KMS-11 (cell line): Measurements from ENCODE around the gene CALCOCO2.
"Not testable (repeated sequence)": the region's sequence is repeated elsewhere in the genome, so short reads cannot be mapped to it uniquely, and the experiment has no call there.

Source experiments
- H2AFZ ChIP-seq: fragments of 200-600 bp; sonication (generic); 2 replicates; pipeline ENCODE4 v1.6.1; 2016; ENCODE audit warnings: antibody characterized with exemption, mixed run types, low read depth
- H3K27ac ChIP-seq: fragments of 200-600 bp; sonication (generic); 2 replicates; pipeline ENCODE4 v1.6.1; 2016; ENCODE audit warnings: mild to moderate bottlenecking, mixed run types
- H3K27me3 ChIP-seq: fragments of 200-600 bp; sonication (generic); 2 replicates; pipeline ENCODE4 v1.6.1; 2017; ENCODE audit warnings: mild to moderate bottlenecking, low read depth, mixed run types, moderate library complexity; ENCODE audit not compliant: insufficient read depth
- H3K36me3 ChIP-seq: fragments of 200-600 bp; sonication (generic); 2 replicates; pipeline ENCODE4 v1.6.1; 2017; ENCODE audit warnings: mild to moderate bottlenecking, mixed run types; ENCODE audit not compliant: insufficient read depth
- H3K4me1 ChIP-seq: fragments of 200-600 bp; sonication (generic); 2 replicates; pipeline ENCODE4 v1.6.1; 2016; ENCODE audit warnings: mild to moderate bottlenecking, low read depth, mixed run types; ENCODE audit not compliant: poor library complexity, severe bottlenecking
- H3K4me2 ChIP-seq: fragments of 200-600 bp; sonication (generic); 2 replicates; pipeline ENCODE4 v1.7.0; 2016; ENCODE audit warnings: mild to moderate bottlenecking, mixed run types
- H3K4me3 ChIP-seq: fragments of 200-600 bp; sonication (generic); IDR thresholded peaks from 2 replicates; pipeline ENCODE4 v1.6.1; 2017; ENCODE audit warnings: low read depth, low read length, mixed read lengths; ENCODE audit not compliant: insufficient read depth
- H3K79me2 ChIP-seq: fragments of 200-600 bp; sonication (generic); 2 replicates; pipeline ENCODE4 v1.6.1; 2016; ENCODE audit warnings: low read depth, mixed run types; ENCODE audit not compliant: insufficient read depth
- H3K9ac ChIP-seq: fragments of 200-600 bp; sonication (generic); 2 replicates; pipeline ENCODE4 v1.6.1; 2016; ENCODE audit warnings: mild to moderate bottlenecking, mixed run types
- H4K20me1 ChIP-seq: fragments of 200-600 bp; sonication (generic); 2 replicates; pipeline ENCODE4 v1.6.1; 2016; ENCODE audit warnings: mild to moderate bottlenecking, mixed run types; ENCODE audit not compliant: insufficient read depth
- CTCF ChIP-seq: fragments of 200-600 bp; sonication (generic); conservative IDR thresholded peaks from 2 replicates; pipeline ENCODE4 v1.6.1; 2017; ENCODE audit warnings: low read depth, mild to moderate bottlenecking, antibody characterized with exemption, low read length, moderate library complexity, mixed read lengths

CALCOCO2 gene

DNA sequence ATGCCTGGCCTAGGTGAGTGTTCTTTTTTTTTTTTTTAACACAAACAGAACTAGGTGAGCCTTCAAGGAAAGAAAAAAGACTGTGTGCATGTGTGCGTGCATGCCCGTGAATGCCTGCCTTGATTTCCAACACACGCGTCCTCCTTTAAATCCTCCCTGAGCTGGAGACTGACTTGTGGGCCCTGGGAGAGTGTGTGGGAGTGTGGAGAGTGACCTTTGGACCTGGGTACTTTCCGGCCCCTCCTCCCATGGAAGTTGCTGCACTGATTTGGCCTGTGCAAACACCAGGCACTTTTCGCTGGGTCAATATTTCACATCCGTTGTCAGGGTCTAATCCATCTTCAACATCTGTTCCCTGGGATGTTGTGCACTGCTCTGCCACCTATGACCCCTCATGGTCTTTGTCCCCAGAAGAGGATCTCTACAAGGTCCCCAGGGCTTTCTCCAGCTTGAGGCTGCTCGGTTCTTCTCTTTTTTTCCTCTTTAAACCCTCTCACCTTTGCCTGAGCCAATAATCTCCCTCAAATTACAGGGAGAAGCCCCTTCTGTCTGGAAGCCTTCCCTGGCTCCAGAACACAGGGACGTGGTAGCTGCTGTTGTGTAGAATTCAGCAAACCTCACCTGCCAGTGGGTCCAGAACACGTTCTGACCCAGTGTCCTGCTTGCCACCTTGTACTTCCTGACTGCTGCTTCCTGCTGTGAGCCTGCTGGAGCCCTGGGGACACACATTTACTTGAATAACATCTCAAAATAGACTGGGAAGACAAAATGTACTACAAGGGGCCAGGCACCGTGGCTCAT is 40.9 kb downstream of the CALCOCO2 start:
- no peaks in the 10 kb centered on the region for H3K79me2 ChIP-seq
- H3K36me3 ChIP-seq, result no peaks in the 10 kb centered on the region
- no peak overlapping the region for H3K4me2 ChIP-seq
- H3K27ac ChIP-seq, result no peak overlapping the region
- peaks cover 10% of the 10 kb centered on the region for H3K4me1 ChIP-seq
- H3K4me3 ChIP-seq, result no peak overlapping the region
- no peaks in the 10 kb centered on the region for H3K27me3 ChIP-seq
- no peak overlapping the region for H2AFZ ChIP-seq
- no peak overlapping the region for H3K9ac ChIP-seq
- no peak for TF ChIP-seq CTCF
- no peaks in the 10 kb centered on the region for H4K20me1 ChIP-seq

DNA sequence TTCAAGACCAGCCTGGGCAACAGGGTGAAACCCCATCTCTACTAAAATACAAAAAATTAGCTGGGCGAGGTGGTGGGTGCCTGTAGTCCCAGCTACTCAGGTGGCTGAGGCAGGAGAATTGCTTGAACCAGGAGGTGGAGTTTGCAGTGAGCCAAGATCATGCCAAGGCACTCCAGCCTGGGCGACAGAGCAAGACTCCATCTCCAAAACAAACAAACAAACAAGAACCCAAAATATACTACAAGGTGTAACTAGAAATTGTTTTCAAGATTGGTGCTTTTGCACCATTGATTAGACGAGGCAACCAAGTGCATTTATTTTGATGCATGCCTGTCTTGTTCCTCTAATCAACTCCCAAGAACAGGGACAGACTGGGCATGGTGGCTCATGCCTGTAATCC is 41.6 kb downstream of the CALCOCO2 start:
- H3K79me2 ChIP-seq, H3K27ac ChIP-seq, H3K9ac ChIP-seq, H3K36me3 ChIP-seq, H3K4me3 ChIP-seq, H4K20me1 ChIP-seq, H3K27me3 ChIP-seq, H3K4me2 ChIP-seq, H2AFZ ChIP-seq: not testable (repeated sequence)
- peaks cover 16% of the 10 kb centered on the region for H3K4me1 ChIP-seq

DNA sequence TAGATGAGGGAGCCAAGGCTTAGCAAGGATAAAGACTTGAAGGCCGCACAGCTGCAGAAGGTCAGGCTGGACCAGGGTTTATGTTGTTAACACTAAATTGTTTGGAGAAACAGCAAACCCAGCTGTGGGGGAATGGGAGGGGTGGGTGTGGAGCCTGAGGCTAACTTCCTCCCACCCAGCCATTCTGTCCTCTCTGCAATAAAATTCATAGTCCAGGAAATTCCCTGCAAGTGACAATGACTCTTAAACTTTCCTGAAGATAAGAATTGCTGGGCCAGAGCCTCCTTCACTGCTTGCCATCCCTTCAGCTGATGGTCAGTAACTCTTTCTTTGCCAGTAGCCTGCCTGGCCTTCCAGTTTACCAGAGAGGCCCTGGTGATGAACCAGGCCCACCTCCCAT is 42.4 kb downstream of the CALCOCO2 start:
- Histone ChIP-seq H3K79me2 (no peaks in the 10 kb centered on the region), H3K4me3 (no peak overlapping the region)
- no peak for TF ChIP-seq CTCF

DNA sequence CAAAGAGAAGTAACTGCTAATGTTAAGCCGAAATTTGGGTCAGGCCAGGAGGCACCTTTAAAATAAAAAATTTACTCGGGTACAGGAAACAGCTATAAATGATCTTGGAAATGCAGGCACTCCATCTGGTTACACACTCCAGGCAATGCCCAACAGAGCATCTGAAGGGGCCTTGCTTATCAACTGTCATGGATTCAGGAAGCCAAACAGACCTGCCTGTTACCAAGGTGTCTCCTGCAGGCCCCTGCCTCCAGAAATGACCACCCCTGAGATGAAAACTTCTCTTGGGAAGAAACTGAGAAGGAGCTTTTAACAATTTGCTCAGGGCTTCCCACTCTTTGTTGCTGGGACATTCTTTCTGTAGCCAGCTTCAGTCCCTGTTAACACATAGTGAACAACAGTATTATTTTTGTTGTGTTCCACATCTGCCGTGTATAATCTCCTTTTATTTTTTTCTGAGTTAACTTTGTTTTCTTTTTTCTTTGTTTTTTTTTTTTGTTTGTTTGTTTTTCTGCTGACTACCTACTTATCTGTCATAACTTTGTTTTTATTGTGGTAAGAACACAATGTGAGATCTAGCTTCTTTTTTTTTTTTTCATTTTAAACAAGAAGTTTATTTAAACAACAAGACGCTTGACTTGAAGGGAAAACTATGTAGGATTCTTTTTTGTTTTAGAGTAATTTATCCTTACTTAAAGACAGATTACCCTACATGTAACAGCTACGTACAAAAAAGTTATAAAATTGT is 43.0 kb downstream of the CALCOCO2 start:
- Histone ChIP-seq H3K27me3 (no peaks in the 10 kb centered on the region), H2AFZ (no peak overlapping the region), H4K20me1 (no peaks in the 10 kb centered on the region), H3K4me3 (no peak overlapping the region), H3K9ac (no peak overlapping the region), H3K79me2 (no peaks in the 10 kb centered on the region), H3K4me2 (no peak overlapping the region), H3K36me3 (no peaks in the 10 kb centered on the region), H3K27ac (no peak overlapping the region), H3K4me1 (peaks cover 30% of the 10 kb centered on the region)
- no peak for TF ChIP-seq CTCF

More for the DNA sequence above, 42.4 kb downstream of the CALCOCO2 start:
- Histone ChIP-seq H3K4me2 (no peak overlapping the region), H4K20me1 (no peaks in the 10 kb centered on the region), H3K36me3 (no peaks in the 10 kb centered on the region), H2AFZ (no peak overlapping the region), H3K9ac (no peak overlapping the region), H3K27ac (no peak overlapping the region), H3K4me1 (peaks cover 23% of the 10 kb centered on the region), H3K27me3 (no peaks in the 10 kb centered on the region)
